Gastroesophageal sphincter (tissue), 4 donors: ENCODE data around the gene TRAF3. TPM values are rescaled to one million over a fixed set of nuclear protein-coding genes. Genes with fewer than 3 reads are reported as not detected.
"Not testable (repeated sequence)": the region's sequence is repeated elsewhere in the genome, so short reads cannot be mapped to it uniquely, and the experiment has no call there.

Source experiments
- ATAC-seq: fragments of 150-250 bp; one replicate; pipeline ENCODE4 v1.9.1; 2016; ENCODE audit warnings: mild to moderate bottlenecking, moderate library complexity
- H3K27ac ChIP-seq, 4 donors: fragments of 200-600 bp; sonication (generic) in 3 of 4; 1 replicate in 3 of 4; 2 replicates in 1 of 4; pipeline ENCODE4 v1.5.1; 2016 to 2019
- H3K27me3 ChIP-seq: fragments of 200-600 bp; sonication (generic); one replicate; pipeline ENCODE4 v1.5.1; 2019
- H3K36me3 ChIP-seq, 2 donors: fragments of 200-600 bp; sonication (generic); one replicate each; pipeline ENCODE4 v1.5.1; 2019; ENCODE audit warnings: control low read depth in 1 of 2
- H3K4me1 ChIP-seq, 3 donors: fragments of 200-600 bp; sonication (generic); 1 replicate in 2 of 3; 2 replicates in 1 of 3; pipeline ENCODE4 v1.5.1; 2016 to 2019; ENCODE audit warnings: control low read depth in 2 of 3
- H3K4me3 ChIP-seq, 2 donors: fragments of 200-600 bp; sonication (generic); one replicate each; pipeline ENCODE4 v1.5.1; 2019; ENCODE audit warnings: mild to moderate bottlenecking in 1 of 2, moderate library complexity in 1 of 2
- H3K9me3 ChIP-seq, 3 donors: fragments of 200-600 bp; sonication (generic); one replicate each; pipeline ENCODE4 v1.5.1; 2017 to 2019; ENCODE audit warnings: control low read depth in 2 of 3
- EP300 ChIP-seq: sonication (generic); formaldehyde crosslinking; IDR thresholded peaks from one replicate; pipeline ENCODE4 v1.6.1; 2017; ENCODE audit warnings: antibody characterized with exemption, mild to moderate bottlenecking
- POLR2A ChIP-seq, 2 donors: fragments of 450-650 bp; IDR thresholded peaks; one replicate each; pipeline ENCODE4 v1.6.1; 2017; ENCODE audit warnings: antibody characterized with exemption in 2 of 2, mild to moderate bottlenecking in 2 of 2, moderate library complexity in 1 of 2
- POLR2AphosphoS5 ChIP-seq: sonication (generic); formaldehyde crosslinking; IDR thresholded peaks from one replicate; pipeline ENCODE4 v1.6.1; 2017; ENCODE audit warnings: antibody characterized with exemption
- WGBS, 2 donors: methylation state at CpG; one replicate each; pipeline ENCODE4 v1.1.5; 2018; ENCODE audit warnings: low coverage in 1 of 2; 5-methylcytosine and 5-hydroxymethylcytosine counted together
- total RNA-seq, 4 donors: library from RNA; depleted of rRNA; stranded (reverse); fragments of >200 nt; gene quantifications; one replicate each; pipeline ENCODE4 v1.1.0, GENCODE V29; 2016
- TF ChIP-seq, protein P1 (sequence below), 4 experiments: fragments of 200-600 bp in 2 of 4; fragments of 450-650 bp in 2 of 4; sonication (generic) in 1 of 4; IDR thresholded peaks; one replicate each; pipeline ENCODE4 v1.5.1; 2017 to 2019; ENCODE audit warnings: antibody characterized with exemption in 4 of 4, mild to moderate bottlenecking in 2 of 4, moderate library complexity in 2 of 4

The TRAF3 gene
- total RNA-seq, 4 donors from 2014 or later, result 10.9 to 29.0 (median 18.7) TPM

DNA sequence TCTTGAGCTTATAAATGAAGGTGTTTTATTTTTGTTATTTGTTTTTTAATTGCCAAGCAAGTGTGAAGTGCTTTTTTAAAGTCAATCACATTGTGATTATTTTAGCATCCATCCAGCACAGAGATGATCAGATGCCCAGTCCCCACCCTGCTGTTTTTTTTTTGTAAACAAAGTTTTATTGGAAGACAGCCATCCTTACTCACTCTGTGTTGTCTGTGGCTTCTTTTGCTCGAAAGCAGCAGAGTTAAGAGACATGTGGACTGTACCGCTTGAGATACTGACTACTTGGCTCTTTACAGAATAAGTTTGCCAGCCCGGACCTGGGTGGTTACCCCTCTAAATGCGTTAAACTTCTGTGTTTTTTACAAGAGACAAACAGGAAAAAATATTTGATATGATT is 114.3 kb downstream of the TRAF3 start:
- no peak overlapping the region for H3K4me3 ChIP-seq

DNA sequence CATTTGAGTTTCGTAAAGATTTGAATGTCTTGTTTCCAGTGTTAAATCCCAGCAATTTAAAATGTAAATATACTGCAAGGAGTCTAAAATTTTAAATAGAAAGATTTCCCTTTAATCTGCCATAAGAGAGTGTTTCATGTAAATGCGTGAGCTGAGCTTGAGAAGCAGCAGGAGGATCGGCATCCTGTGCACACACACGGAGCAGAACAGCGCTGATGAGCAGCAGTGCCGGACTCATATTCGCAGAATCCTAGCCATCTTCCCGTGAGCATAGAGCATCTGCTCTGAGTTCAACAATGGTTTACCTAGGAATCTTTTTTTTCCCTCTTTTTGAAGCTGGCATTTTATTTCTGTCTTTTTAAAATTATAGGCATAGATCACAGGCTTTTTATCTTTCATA is 115.4 kb downstream of the TRAF3 start:
- WGBS, 2 donors, result 95 to 98% methylated on average over 6 to 8 of the region's 8 CpGs

More for the DNA sequence above, 114.3 kb downstream of the TRAF3 start:
- Histone ChIP-seq H3K27me3 (no peaks in the 10 kb centered on the region), H3K36me3 (peaks cover 0 to 41% of the 10 kb centered on the region in 2 donors), H3K9me3 (no peaks in the 10 kb centered on the region), H3K27ac (no peak overlapping the region), H3K4me1 (peaks cover 0 to 16% (median 14%) of the 10 kb centered on the region in 3 donors)
- 72 to 79% methylated on average over 4 of the region's 4 CpGs for WGBS, 2 donors
- TF ChIP-seq, protein P1, sequence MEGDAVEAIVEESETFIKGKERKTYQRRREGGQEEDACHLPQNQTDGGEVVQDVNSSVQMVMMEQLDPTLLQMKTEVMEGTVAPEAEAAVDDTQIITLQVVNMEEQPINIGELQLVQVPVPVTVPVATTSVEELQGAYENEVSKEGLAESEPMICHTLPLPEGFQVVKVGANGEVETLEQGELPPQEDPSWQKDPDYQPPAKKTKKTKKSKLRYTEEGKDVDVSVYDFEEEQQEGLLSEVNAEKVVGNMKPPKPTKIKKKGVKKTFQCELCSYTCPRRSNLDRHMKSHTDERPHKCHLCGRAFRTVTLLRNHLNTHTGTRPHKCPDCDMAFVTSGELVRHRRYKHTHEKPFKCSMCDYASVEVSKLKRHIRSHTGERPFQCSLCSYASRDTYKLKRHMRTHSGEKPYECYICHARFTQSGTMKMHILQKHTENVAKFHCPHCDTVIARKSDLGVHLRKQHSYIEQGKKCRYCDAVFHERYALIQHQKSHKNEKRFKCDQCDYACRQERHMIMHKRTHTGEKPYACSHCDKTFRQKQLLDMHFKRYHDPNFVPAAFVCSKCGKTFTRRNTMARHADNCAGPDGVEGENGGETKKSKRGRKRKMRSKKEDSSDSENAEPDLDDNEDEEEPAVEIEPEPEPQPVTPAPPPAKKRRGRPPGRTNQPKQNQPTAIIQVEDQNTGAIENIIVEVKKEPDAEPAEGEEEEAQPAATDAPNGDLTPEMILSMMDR (IDR thresholded peaks at IDR 0.05), result no peak
- TF ChIP-seq EP300 (no peak), POLR2AphosphoS5 (no peak), POLR2A (IDR thresholded peaks at IDR 0.05) (no peak)
- ATAC-seq, result no peak

DNA sequence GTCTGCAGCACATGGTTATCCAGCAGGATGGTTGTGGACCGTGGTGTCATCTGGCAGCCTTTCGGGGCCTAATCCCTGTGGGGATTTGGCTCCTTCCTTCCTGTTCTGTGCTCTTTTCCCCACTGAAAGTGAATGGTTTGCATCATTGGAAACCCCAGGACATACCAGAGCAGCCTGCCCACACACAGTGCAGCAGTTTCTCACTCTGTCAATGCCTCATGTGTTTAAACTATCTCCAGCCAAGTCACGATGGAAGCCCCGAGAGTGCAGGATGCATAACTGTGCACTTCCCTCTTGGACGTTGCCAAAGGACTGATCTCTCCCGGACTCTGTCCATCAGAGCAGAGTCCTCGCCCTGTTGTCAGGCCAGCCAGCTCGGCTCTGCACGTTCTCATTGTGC is 116.2 kb downstream of the TRAF3 start:
- WGBS, 2 donors, result 18 to 27% methylated on average over 2 to 6 of the region's 9 CpGs

More for the DNA sequence above, 115.4 kb downstream of the TRAF3 start:
- TF ChIP-seq POLR2A (IDR thresholded peaks at IDR 0.05) (no peak), POLR2AphosphoS5 (no peak), EP300 (no peak)
- TF ChIP-seq, protein P1 (IDR thresholded peaks at IDR 0.05), result no peak
- Histone ChIP-seq H3K4me1 (peaks cover 0 to 16% (median 14%) of the 10 kb centered on the region in 3 donors), H3K27me3 (no peaks in the 10 kb centered on the region), H3K27ac (peak overlapping the region in 1 of 4 donors; percentile 60), H3K9me3 (no peaks in the 10 kb centered on the region), H3K36me3 (peaks cover 0 to 33% of the 10 kb centered on the region in 2 donors), H3K4me3 (no peak overlapping the region)
- ATAC-seq, result no peak

DNA sequence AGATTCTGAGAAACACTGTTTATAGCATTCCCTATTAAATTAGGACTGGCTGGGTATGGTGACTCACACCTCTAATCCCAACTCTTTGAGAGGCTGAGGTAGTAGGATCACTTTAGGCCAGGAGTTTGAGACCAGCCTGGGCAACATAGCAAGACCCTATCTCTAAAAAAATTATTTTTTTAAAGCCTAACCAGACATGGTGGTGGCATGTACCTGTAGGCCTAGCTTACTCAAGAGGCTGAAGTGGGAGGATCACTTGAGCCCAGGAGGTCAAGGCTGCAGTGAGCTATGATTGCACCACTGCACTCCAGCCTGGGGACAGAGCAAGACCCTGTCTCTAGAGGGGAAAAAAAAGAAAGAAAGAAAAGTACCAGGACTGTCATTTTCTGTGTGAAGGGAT is 119.5 kb downstream of the TRAF3 start:
- H3K4me3 ChIP-seq, H3K27me3 ChIP-seq, ATAC-seq, H3K27ac ChIP-seq, H3K9me3 ChIP-seq: not testable (repeated sequence)
- peaks cover 0 to 41% of the 10 kb centered on the region in 2 donors for H3K36me3 ChIP-seq
- H3K4me1 ChIP-seq, result peaks cover 0 to 16% (median 14%) of the 10 kb centered on the region in 3 donors

More for the DNA sequence above, 116.2 kb downstream of the TRAF3 start:
- peaks cover 0 to 16% (median 14%) of the 10 kb centered on the region in 3 donors for H3K4me1 ChIP-seq
- ATAC-seq, result peak; percentile 98
- peaks cover 0 to 33% of the 10 kb centered on the region in 2 donors for H3K36me3 ChIP-seq
- TF ChIP-seq POLR2AphosphoS5 (peak; percentile 80), POLR2A (IDR thresholded peaks at IDR 0.05) (no peak)
- peak overlapping the region; percentile 17 to 63 (median 42) for H3K27ac ChIP-seq
- no peaks in the 10 kb centered on the region for H3K27me3 ChIP-seq
- no peak overlapping the region for H3K4me3 ChIP-seq
- no peaks in the 10 kb centered on the region for H3K9me3 ChIP-seq

DNA sequence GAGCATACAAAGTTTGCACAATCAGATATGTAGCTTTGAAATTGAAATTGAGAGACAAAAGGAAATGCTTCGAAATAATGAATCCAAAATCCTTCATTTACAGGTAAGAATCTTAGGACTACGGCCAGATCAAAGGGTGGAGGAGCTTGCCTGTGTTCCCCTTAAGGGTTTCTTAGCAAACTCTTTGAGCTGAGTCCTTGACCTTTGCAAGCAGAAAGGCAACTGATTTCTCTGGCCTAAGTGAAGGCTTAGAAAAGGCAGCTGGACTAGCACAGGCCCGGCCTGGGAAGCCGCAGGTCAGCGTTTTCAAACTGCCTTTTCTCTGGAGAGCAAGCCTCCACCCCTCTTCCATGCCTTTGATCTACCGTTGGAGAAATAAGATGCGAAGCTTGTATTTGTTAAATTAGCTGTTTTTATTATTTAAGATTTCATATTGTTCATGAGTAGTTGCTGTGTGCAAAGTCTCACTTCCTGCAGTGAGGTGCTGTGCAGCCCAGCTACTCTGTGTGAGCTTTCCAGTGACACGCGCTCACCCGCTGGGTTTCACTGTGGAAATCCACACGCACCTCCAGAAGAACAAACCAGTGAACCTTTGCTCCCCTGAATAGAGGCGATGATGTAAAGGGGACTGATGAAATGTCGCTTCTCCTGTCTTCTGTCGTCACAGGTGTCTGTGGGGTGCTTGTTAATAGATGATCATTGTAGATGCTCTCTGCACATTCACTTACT is 120.2 kb downstream of the TRAF3 start:
- Histone ChIP-seq H3K9me3 (no peaks in the 10 kb centered on the region), H3K4me3 (no peak overlapping the region), H3K36me3 (peaks cover 0 to 46% of the 10 kb centered on the region in 2 donors), H3K27me3 (no peaks in the 10 kb centered on the region), H3K27ac (no peak overlapping the region), H3K4me1 (peaks cover 0 to 16% (median 14%) of the 10 kb centered on the region in 3 donors)
- 87 to 95% methylated on average over 4 to 6 of the region's 14 CpGs for WGBS, 2 donors
- ATAC-seq, result no peak
- TF ChIP-seq EP300, result no peak
- no peak for TF ChIP-seq POLR2A (IDR thresholded peaks at IDR 0.05)
- TF ChIP-seq, protein P1 (IDR thresholded peaks at IDR 0.05), result no peak
- TF ChIP-seq POLR2AphosphoS5, result no peak

DNA sequence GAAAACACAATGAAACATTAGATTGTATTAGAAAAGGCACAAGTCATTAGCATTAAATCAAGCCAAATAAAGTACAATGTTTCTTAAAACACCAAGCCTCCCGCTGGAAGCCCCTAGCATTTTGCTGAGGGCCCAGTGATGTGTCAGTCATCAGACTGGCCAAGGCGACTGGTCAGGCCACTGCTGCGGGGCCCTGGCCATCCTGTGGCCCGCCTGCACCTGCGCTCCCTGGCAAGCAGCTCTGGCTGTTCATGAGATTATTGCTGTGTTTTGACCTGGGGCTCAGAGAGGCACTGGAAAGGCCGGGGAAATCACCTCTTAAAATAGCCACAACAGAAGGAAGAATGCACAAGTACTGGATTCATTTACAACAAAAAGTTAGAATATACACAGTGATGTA is 121.0 kb downstream of the TRAF3 start:
- peaks cover 0 to 11% (median 11%) of the 10 kb centered on the region in 3 donors for H3K4me1 ChIP-seq
- TF ChIP-seq EP300, result no peak
- no peak for TF ChIP-seq POLR2A (IDR thresholded peaks at IDR 0.05)
- TF ChIP-seq, protein P1 (IDR thresholded peaks at IDR 0.05), result no peak
- TF ChIP-seq POLR2AphosphoS5, result no peak
- H3K27me3 ChIP-seq, result no peaks in the 10 kb centered on the region
- H3K9me3 ChIP-seq, result no peaks in the 10 kb centered on the region
- WGBS, 2 donors, result 68 to 92% methylated on average over 3 to 4 of the region's 6 CpGs
- H3K36me3 ChIP-seq, result peaks cover 0 to 51% of the 10 kb centered on the region in 2 donors
- H3K27ac ChIP-seq, result no peak overlapping the region
- H3K4me3 ChIP-seq, result no peak overlapping the region
- ATAC-seq, result no peak
